ENCODE measurements around the gene ZNF564.

ZNF564 gene

GRCh38 chr19:12555456-12555930 lies 4.2 kb upstream of the ZNF564 start:
- no peak for DNase-seq
- no peaks in the 10 kb centered on the region for H3K27me3 ChIP-seq (ENCODE audit: insufficient read depth, low read depth, severe bottlenecking)
- no peak for TF ChIP-seq CTCF (IDR thresholded peaks at IDR 0.05; ENCODE audit: low read depth, low read length)
- no peaks in the 10 kb centered on the region for H3K9me3 ChIP-seq (ENCODE audit: severe bottlenecking)
- H3K4me3 ChIP-seq (ENCODE audit: low read depth, low read length): no peak overlapping the region
- peaks cover 3% of the 10 kb centered on the region; the same call in 1 of the 2 replicates for H3K36me3 ChIP-seq
- no peak overlapping the region for H3K27ac ChIP-seq

GRCh38 chr19:12546903-12547302 lies 4.4 kb downstream of the ZNF564 start:
- peaks cover 19% of the 10 kb centered on the region for H3K36me3 ChIP-seq
- no peaks in the 10 kb centered on the region for H3K27me3 ChIP-seq (ENCODE audit: insufficient read depth, low read depth, severe bottlenecking)
- no peak overlapping the region for H3K27ac ChIP-seq
- no peak for DNase-seq
- no peak for TF ChIP-seq CTCF (IDR thresholded peaks at IDR 0.05; ENCODE audit: low read depth, low read length)
- no peak overlapping the region for H3K4me3 ChIP-seq (ENCODE audit: low read depth, low read length)
- H3K9me3 ChIP-seq (ENCODE audit: severe bottlenecking): no peaks in the 10 kb centered on the region

- no peaks in the 10 kb centered on the region for H3K9me3 ChIP-seq (ENCODE audit: severe bottlenecking)
- no peak overlapping the region for H3K27ac ChIP-seq
- no peak overlapping the region for H3K4me3 ChIP-seq (ENCODE audit: low read depth, low read length)
- H3K27me3 ChIP-seq (ENCODE audit: insufficient read depth, low read depth, severe bottlenecking): no peaks in the 10 kb centered on the region
- peaks cover 22% of the 10 kb centered on the region for H3K36me3 ChIP-seq
- no peak for TF ChIP-seq CTCF (IDR thresholded peaks at IDR 0.05; ENCODE audit: low read depth, low read length)
- no peak for DNase-seq
These were observed 5.2 kb downstream of the ZNF564 start for GRCh38 chr19:12546068-12546467.

GRCh38 chr19:12545267-12545666 lies 6.0 kb downstream of the ZNF564 start:
- Histone ChIP-seq H3K27me3 (ENCODE audit: insufficient read depth, low read depth, severe bottlenecking) (no peaks in the 10 kb centered on the region), H3K36me3 (peaks cover 24% of the 10 kb centered on the region), H3K27ac (no peak overlapping the region), H3K9me3 (ENCODE audit: severe bottlenecking) (no peaks in the 10 kb centered on the region), H3K4me3 (ENCODE audit: low read depth, low read length) (no peak overlapping the region)
- no peak for DNase-seq
- TF ChIP-seq CTCF (IDR thresholded peaks at IDR 0.05; ENCODE audit: low read depth, low read length): no peak

GRCh38 chr19:12544401-12544876 lies 6.8 kb downstream of the ZNF564 start:
- no peak for DNase-seq
- Histone ChIP-seq H3K9me3 (ENCODE audit: severe bottlenecking) (no peaks in the 10 kb centered on the region), H3K4me3 (ENCODE audit: low read depth, low read length) (no peak overlapping the region), H3K36me3 (peaks cover 26% of the 10 kb centered on the region), H3K27me3 (ENCODE audit: insufficient read depth, low read depth, severe bottlenecking) (no peaks in the 10 kb centered on the region), H3K27ac (no peak overlapping the region)
- no peak for TF ChIP-seq CTCF (IDR thresholded peaks at IDR 0.05; ENCODE audit: low read depth, low read length)

- Histone ChIP-seq H3K4me3 (ENCODE audit: low read depth, low read length) (no peak overlapping the region), H3K27ac (no peak overlapping the region), H3K36me3 (peaks cover 24% of the 10 kb centered on the region), H3K27me3 (ENCODE audit: insufficient read depth, low read depth, severe bottlenecking) (no peaks in the 10 kb centered on the region), H3K9me3 (ENCODE audit: severe bottlenecking) (no peaks in the 10 kb centered on the region)
- no peak for DNase-seq
- TF ChIP-seq CTCF (IDR thresholded peaks at IDR 0.05; ENCODE audit: low read depth, low read length): no peak
These were observed 7.4 kb downstream of the ZNF564 start for GRCh38 chr19:12543855-12544254.

Measured in WERI-Rb-1 (cell line).